NCI-H2196 treated with DMSO at 0.1 percent for 48 hours (cell line): ENCODE results near the gene CACNA2D3.
"Not testable (repeated sequence)": the region's sequence is repeated elsewhere in the genome, so short reads cannot be mapped to it uniquely, and the experiment has no call there.

Source experiments
- DNase-seq: peaks from one replicate; lab custom pipeline; 2025; ENCODE audit not compliant: unreplicated experiment; lab: John Stamatoyannopoulos, UW

CACNA2D3 gene

GRCh38 chr3:54437271-54437670 lies 314.9 kb downstream of the CACNA2D3 start:
- no peak for DNase-seq

- DNase-seq, result no peak
These were observed 321.3 kb downstream of the CACNA2D3 start for GRCh38 chr3:54443561-54444161.

- DNase-seq, result no peak
These were observed 323.3 kb downstream of the CACNA2D3 start for GRCh38 chr3:54445630-54446029.

- no peak for DNase-seq
These were observed 325.1 kb downstream of the CACNA2D3 start for GRCh38 chr3:54447427-54447826.

GRCh38 chr3:54454806-54455205 lies 332.5 kb downstream of the CACNA2D3 start:
- no peak for DNase-seq

- no peak for DNase-seq
These were observed 336.0 kb downstream of the CACNA2D3 start for GRCh38 chr3:54458357-54458756.

GRCh38 chr3:54464554-54464953 lies 342.2 kb downstream of the CACNA2D3 start:
- not testable (repeated sequence) for DNase-seq

GRCh38 chr3:54476891-54477290 lies 354.5 kb downstream of the CACNA2D3 start:
- no peak for DNase-seq

- DNase-seq, result no peak
These were observed 359.4 kb downstream of the CACNA2D3 start for GRCh38 chr3:54481606-54482365.

- no peak for DNase-seq
These were observed 362.0 kb downstream of the CACNA2D3 start for GRCh38 chr3:54484334-54484733.

GRCh38 chr3:54486317-54486716 lies 364.0 kb downstream of the CACNA2D3 start:
- no peak for DNase-seq

- DNase-seq, result no peak
These were observed 365.9 kb downstream of the CACNA2D3 start for GRCh38 chr3:54488297-54488696.

- DNase-seq, result no peak
These were observed 371.9 kb downstream of the CACNA2D3 start for GRCh38 chr3:54494209-54494608.

- no peak for DNase-seq
These were observed 384.3 kb downstream of the CACNA2D3 start for GRCh38 chr3:54506603-54507002.

- no peak for DNase-seq
These were observed 385.6 kb downstream of the CACNA2D3 start for GRCh38 chr3:54507876-54508460.

- no peak for DNase-seq
These were observed 388.2 kb downstream of the CACNA2D3 start for GRCh38 chr3:54510506-54510905.

GRCh38 chr3:54511766-54512365 lies 389.5 kb downstream of the CACNA2D3 start:
- DNase-seq, result no peak

- DNase-seq, result no peak
These were observed 391.7 kb downstream of the CACNA2D3 start for GRCh38 chr3:54514006-54514405.

GRCh38 chr3:54514416-54514815 lies 392.1 kb downstream of the CACNA2D3 start:
- DNase-seq, result no peak

- no peak for DNase-seq
These were observed 393.3 kb downstream of the CACNA2D3 start for GRCh38 chr3:54515441-54516213.

- DNase-seq, result no peak
These were observed 395.1 kb downstream of the CACNA2D3 start for GRCh38 chr3:54517424-54517823.
